ENCODE results near the gene NABP2.

DNA sequence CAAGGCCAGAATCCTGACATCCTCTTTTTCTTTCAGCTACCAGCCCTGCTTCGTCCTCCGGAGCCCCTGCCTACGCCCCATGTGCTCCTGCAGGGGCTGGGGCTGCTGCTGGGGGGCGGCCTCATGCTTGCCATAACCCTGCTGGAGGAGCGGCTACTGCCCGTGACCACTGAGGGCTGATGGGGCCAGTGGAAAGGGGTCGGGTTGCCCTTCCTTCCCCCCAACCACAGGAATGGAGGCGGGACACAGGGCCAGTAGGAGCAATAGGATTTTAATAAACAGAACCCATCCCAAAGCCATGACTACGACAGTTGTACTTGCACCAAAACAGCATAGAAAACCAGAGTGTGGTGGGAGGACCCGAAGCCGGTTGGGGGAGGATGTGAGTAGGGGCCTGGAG, 13.4 kb downstream of the NABP2 start:
- TF ChIP-seq CTCF (IDR thresholded peaks at IDR 0.05) (no peak), POLR2A (IDR thresholded peaks at IDR 0.05) (no peak)

All from esophagus squamous epithelium (tissue), 4 donors.